NCI-H345 (cell line): ENCODE measurements around the gene NPY2R.

ENCODE experiments used
- DNase-seq: peaks from one replicate; lab custom pipeline; 2025; lab: John Stamatoyannopoulos, UW

The NPY2R gene

DNA sequence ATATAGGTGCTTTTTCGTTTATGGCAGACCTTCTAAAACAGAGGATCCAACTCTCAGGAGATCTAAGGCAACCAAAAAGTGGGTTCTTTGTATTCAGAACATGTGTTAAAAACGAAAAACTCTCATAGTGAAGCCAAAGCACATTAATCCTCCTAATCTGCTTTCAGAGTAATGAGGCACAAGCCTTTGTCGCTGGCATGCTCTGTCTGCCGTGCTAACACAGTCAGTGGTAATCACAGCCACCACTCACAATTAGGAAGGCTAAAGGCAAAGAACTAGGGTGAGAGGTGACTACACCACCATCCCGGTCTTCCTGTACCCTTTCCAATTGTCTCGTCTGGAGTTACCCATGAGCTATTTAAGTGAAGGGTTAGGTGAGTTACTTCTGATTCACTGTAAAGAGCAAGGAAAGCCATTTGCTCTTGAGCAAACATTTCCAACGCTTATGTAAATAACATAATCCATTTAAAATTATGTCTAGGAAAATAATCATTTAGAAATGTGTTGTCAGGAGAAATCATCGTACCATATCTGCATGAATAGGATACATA is 40.7 kb downstream of the NPY2R start:
- DNase-seq: no peak

DNA sequence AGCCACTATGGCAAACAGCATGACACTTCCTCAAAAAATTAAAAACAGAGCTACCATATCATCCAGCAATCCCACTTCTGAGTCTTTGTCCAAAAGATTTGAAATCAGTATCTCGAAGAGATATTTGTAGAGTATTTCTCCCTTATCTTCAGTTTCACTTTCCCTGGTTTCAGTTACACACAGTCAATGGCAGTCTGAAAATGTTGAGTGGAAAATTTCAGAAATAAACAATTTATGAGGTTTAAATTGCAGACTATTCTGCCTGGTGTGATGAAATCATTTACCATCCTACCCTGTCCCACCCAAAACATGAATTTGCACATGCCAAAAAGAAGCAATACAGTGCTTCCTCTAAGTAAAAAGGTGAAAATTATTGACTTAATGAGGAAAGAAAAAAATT is 43.9 kb downstream of the NPY2R start:
- DNase-seq: no peak

DNA sequence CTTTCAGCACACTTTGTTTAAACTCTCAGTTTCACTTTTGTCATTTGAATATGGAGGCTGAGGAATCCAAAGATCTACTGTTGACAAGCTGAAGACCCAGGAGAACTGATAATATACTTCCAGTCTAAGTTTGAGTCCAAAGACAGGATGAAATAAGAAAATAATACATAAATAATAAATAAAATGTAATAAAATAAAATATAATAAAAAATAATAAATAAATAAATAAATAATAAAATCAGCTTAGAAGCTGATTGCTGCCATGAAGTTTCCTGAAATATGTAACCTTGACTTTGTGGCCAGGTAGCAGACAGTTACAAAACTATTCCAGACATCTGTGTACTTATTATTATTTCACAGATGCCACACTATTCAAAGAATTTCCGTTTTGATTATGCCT is 55.0 kb downstream of the NPY2R start:
- DNase-seq: no peak

DNA sequence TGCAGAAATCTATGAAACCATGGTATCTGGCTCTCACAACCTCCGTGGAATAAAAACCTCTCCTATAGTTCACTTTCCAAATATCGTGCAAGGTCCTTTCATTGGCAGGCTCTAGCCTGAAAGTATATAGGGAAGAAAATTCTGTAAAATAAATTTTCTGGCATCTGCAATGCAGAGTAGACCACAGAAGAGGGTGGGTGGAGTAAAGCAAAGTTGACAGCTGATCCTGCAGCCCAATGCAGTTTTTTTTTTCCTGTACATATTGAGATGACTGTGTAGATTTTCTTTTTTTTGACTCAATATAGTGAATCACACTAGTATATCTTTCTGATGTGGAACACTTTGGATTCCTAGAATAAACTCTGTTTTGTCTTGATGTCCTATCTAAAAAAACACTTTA is 56.7 kb downstream of the NPY2R start:
- no peak for DNase-seq
